SH-SY5Y (cell line): Measurements from ENCODE around the gene CACNG4.

ENCODE experiments used
- GATA2 ChIP-seq: IDR thresholded peaks from 2 replicates; pipeline ENCODE4 v1.6.1; 2011; ENCODE audit warnings: mild to moderate bottlenecking, low read depth, low read length
- GATA3 ChIP-seq: IDR thresholded peaks from 2 replicates; pipeline ENCODE4 v1.6.1; 2011; ENCODE audit warnings: low read depth, mild to moderate bottlenecking, low read length, moderate library complexity

DNA sequence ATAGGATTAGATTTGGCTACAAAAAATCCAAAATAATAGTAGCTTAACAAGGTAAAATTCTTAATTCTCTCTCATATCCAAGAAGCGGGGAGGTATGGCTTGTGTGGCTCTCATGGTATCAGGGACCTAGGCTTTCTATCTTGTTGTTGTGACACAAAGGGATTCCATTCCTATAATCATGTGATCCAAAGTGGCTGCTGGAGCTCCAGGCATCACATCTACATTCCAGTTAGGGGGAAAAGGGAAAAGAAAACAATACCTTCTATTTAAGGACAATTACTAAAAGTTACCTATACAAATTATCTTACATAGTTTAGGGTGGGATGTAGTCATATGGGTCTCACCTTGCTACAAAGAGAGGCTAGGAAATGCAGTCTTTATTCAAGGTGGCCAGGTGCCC lies 47.6 kb upstream of the CACNG4 start:
- TF ChIP-seq GATA2 = no peak
- TF ChIP-seq GATA3 = no peak
